ENCODE measurements around the gene MORF4L2.

MORF4L2 gene

GRCh38 chrX:103686199-103687072 is at the start of gene MORF4L2:
MORF4L2 (minus strand) TSS chrX:103686699; CDS start chrX:103677027, 9,672 bp downstream.
- DNase-seq (ENCODE audit: low read depth): peak; percentile 68

GRCh38 chrX:103734125-103734760 is 47.7 kb upstream of the MORF4L2 start:
- no peak for DNase-seq (ENCODE audit: low read depth)

GRCh38 chrX:103733017-103733416 is 46.5 kb upstream of the MORF4L2 start:
- DNase-seq (ENCODE audit: low read depth): no peak

- no peak for DNase-seq (ENCODE audit: low read depth)
Observed at GRCh38 chrX:103730796-103731493, 44.4 kb upstream of the MORF4L2 start.

GRCh38 chrX:103730147-103730795 is 43.8 kb upstream of the MORF4L2 start:
- DNase-seq (ENCODE audit: low read depth): no peak

GRCh38 chrX:103729015-103729414 is 42.5 kb upstream of the MORF4L2 start:
- DNase-seq (ENCODE audit: low read depth): no peak

- no peak for DNase-seq (ENCODE audit: low read depth)
Observed at GRCh38 chrX:103727115-103727514, 40.6 kb upstream of the MORF4L2 start.

GRCh38 chrX:103726477-103726876 is 40.0 kb upstream of the MORF4L2 start:
- no peak for DNase-seq (ENCODE audit: low read depth)

GRCh38 chrX:103722505-103722904 is 36.0 kb upstream of the MORF4L2 start:
- DNase-seq (ENCODE audit: low read depth): no peak

GRCh38 chrX:103718120-103718519 is 31.6 kb upstream of the MORF4L2 start:
- DNase-seq (ENCODE audit: low read depth): no peak

- DNase-seq (ENCODE audit: low read depth): no peak
Observed at GRCh38 chrX:103716962-103717361, 30.5 kb upstream of the MORF4L2 start.

GRCh38 chrX:103710609-103711008 is 24.1 kb upstream of the MORF4L2 start, which contains the start of gene TMEM31:
TMEM31 (plus strand) TSS chrX:103710909; CDS start chrX:103712259, 1,350 bp downstream.
- DNase-seq (ENCODE audit: low read depth): no peak

GRCh38 chrX:103704863-103705262 is 18.4 kb upstream of the MORF4L2 start:
- DNase-seq (ENCODE audit: low read depth): no peak

GRCh38 chrX:103699243-103699642 is 12.7 kb upstream of the MORF4L2 start:
- DNase-seq (ENCODE audit: low read depth): no peak

- no peak for DNase-seq (ENCODE audit: low read depth)
Observed at GRCh38 chrX:103697687-103698086, 11.2 kb upstream of the MORF4L2 start.

GRCh38 chrX:103691059-103691458 is 4.6 kb upstream of the MORF4L2 start:
- no peak for DNase-seq (ENCODE audit: low read depth)

GRCh38 chrX:103688946-103689345 is 2.4 kb upstream of the MORF4L2 start:
- DNase-seq (ENCODE audit: low read depth): no peak

GRCh38 chrX:103687696-103688201 is 1.2 kb upstream of the MORF4L2 start:
- peak; percentile 8 for DNase-seq (ENCODE audit: low read depth)

- DNase-seq (ENCODE audit: low read depth): peak; percentile 75
Observed at GRCh38 chrX:103687073-103687695, 685 bp upstream of the MORF4L2 start.

- no peak for DNase-seq (ENCODE audit: low read depth)
Observed at GRCh38 chrX:103685396-103685795, 1.1 kb downstream of the MORF4L2 start.

GRCh38 chrX:103681443-103681842 is 5.1 kb downstream of the MORF4L2 start:
- DNase-seq (ENCODE audit: low read depth): no peak

Measured in stimulated activated CD8-positive, alpha-beta memory T cell treated with anti-CD3 and anti-CD28 coated beads, Interleukin-12 subunit alpha, Interleukin-12 subunit beta, amount 100 ng/mL, for 4 hours (primary cell).